PC-3 (cell line): ENCODE measurements around the gene HAP1. TPM values are rescaled to one million over a fixed set of nuclear protein-coding genes. Genes with fewer than 3 reads are reported as not detected.

Experiments used
- ATAC-seq: fragments of 200-7000 bp; cut with Tn5 transposase; 2 replicates; pipeline ENCODE4 v1.9.1; 2020; ENCODE audit warnings: mild to moderate bottlenecking, moderate library complexity
- BruUV-seq: library from RNA; stranded (reverse); fragments of 400-500 nt; replicated peaks from 2 replicates; lab custom pipeline; 2021; lab: Mats Ljungman, UMichigan
- CTCF ChIA-PET: fragments of 300-600 bp; sonication (Branson Sonifier 250); formaldehyde crosslinking; loops from one replicate; lab custom pipeline; 2022; ENCODE audit warnings: antibody characterized with exemption; lab: Charles Lee
- POLR2A ChIA-PET: fragments of 300-600 bp; sonication (Branson Sonifier 250); formaldehyde crosslinking; loops from one replicate; lab custom pipeline; 2022; ENCODE audit warnings: antibody characterized with exemption; ENCODE audit not compliant: unreplicated experiment; lab: Charles Lee
- DNase-seq: peaks from one replicate; pipeline ENCODE4 v3.0.0-alpha.2; 2015
- H2AFZ ChIP-seq: fragments of 300-600 bp; sonication (generic); 2 replicates; pipeline ENCODE4 v1.6.0; 2016; ENCODE audit warnings: antibody characterized with exemption, low read length
- H3F3A ChIP-seq: fragments of 300-600 bp; sonication (generic); one replicate; pipeline ENCODE4 v1.6.0; 2017; ENCODE audit warnings: antibody characterized with exemption, low read length, control low read depth, mild to moderate bottlenecking; ENCODE audit not compliant: unreplicated experiment
- H3K27ac ChIP-seq: fragments of 300-600 bp; sonication (generic); 2 replicates; pipeline ENCODE4 v1.5.1; 2016; ENCODE audit warnings: mild to moderate bottlenecking, low read length
- H3K27me3 ChIP-seq: fragments of 300-600 bp; sonication (generic); 2 replicates; pipeline ENCODE4 v1.6.1; 2016; ENCODE audit warnings: low read length, mixed read lengths
- H3K36me3 ChIP-seq: fragments of 300-600 bp; sonication (generic); 2 replicates; pipeline ENCODE4 v1.6.1; 2016; ENCODE audit warnings: low read depth, mixed run types, low read length, mixed read lengths
- H3K4me1 ChIP-seq: fragments of 300-600 bp; sonication (generic); 2 replicates; pipeline ENCODE4 v1.5.1; 2016; ENCODE audit warnings: low read length; ENCODE audit not compliant: insufficient read depth
- H3K4me2 ChIP-seq: fragments of 300-600 bp; sonication (generic); 2 replicates; pipeline ENCODE4 v1.6.0; 2016; ENCODE audit warnings: low read length
- H3K4me3 ChIP-seq: fragments of 300-600 bp; sonication (generic); 2 replicates; pipeline ENCODE4 v1.5.1; 2016; ENCODE audit warnings: mild to moderate bottlenecking, low read length, mixed read lengths
- H3K79me2 ChIP-seq: fragments of 300-600 bp; sonication (generic); 2 replicates; pipeline ENCODE4 v1.6.1; 2017; ENCODE audit warnings: low read length, mixed read lengths
- H3K9ac ChIP-seq: fragments of 300-600 bp; sonication (generic); 2 replicates; pipeline ENCODE4 v1.6.0; 2016; ENCODE audit warnings: mild to moderate bottlenecking, low read length
- H3K9me2 ChIP-seq: fragments of 300-600 bp; sonication (generic); replicated peaks from 2 replicates; pipeline ENCODE4 v1.6.1; 2016; ENCODE audit warnings: mixed run types, low read length, mixed read lengths
- H3K9me3 ChIP-seq: fragments of 300-600 bp; sonication (generic); 2 replicates; pipeline ENCODE4 v1.6.1; 2016; ENCODE audit warnings: low read length, mixed read lengths
- H4K20me1 ChIP-seq: fragments of 300-600 bp; sonication (generic); 2 replicates; pipeline ENCODE4 v1.6.1; 2016; ENCODE audit warnings: low read length, mixed read lengths
- CTCF ChIP-seq: fragments of 300-600 bp; sonication (generic); conservative IDR thresholded peaks from 2 replicates; pipeline ENCODE4 v1.5.1; 2017; ENCODE audit warnings: antibody characterized with exemption, low read depth, mild to moderate bottlenecking, low read length
- EZH2 ChIP-seq: fragments of 300-600 bp; sonication (generic); IDR thresholded peaks from one replicate; pipeline ENCODE4 v1.6.1; 2017; ENCODE audit warnings: antibody characterized with exemption, mild to moderate bottlenecking, low read length; ENCODE audit not compliant: unreplicated experiment
- EZH2phosphoT487 ChIP-seq: fragments of 300-600 bp; sonication (generic); IDR thresholded peaks from 2 replicates; pipeline ENCODE4 v1.6.1; 2018; ENCODE audit warnings: mild to moderate bottlenecking, antibody characterized with exemption, low read length, borderline replicate concordance
- intact Hi-C: fragments of 100-400 bp; cut with micrococcal nuclease; formaldehyde crosslinking; loops from 2 replicates; pipeline ENCODE4 v1.9.0; 2023
- total RNA-seq: library from RNA; depleted of rRNA; stranded (reverse); fragments of >200 nt; gene quantifications from 2 replicates; pipeline ENCODE4 v1.2.3, GENCODE V29; 2014

HAP1 gene
- total RNA-seq, 1 experiment from 2014 or later, result 1.2 TPM

GRCh38 chr17:41773190-41773588 lies 38.7 kb upstream of the HAP1 start:
- DNase-seq (peak; percentile 92), ATAC-seq (peak; percentile 80)
- CTCF ChIA-PET, result interaction anchor here (1.4 kb wide), 1 partner anchor 13 kb away, joined by 9 read pairs; the partner anchor contains the start of gene JUP
- Histone ChIP-seq H2AFZ (no peak overlapping the region), H3K4me2 (peak overlapping the region; percentile 80), H3K4me3 (no peak overlapping the region), H3K36me3 (peaks cover 18% of the 10 kb centered on the region), H3K27ac (peak overlapping the region; percentile 93), H3K79me2 (peaks cover 40% of the 10 kb centered on the region), H4K20me1 (peaks cover 6% of the 10 kb centered on the region), H3K4me1 (peaks cover 55% of the 10 kb centered on the region), H3K9me3 (no peaks in the 10 kb centered on the region), H3K27me3 (no peaks in the 10 kb centered on the region), H3K9me2 (no peaks in the 10 kb centered on the region), H3F3A (peaks cover 6% of the 10 kb centered on the region), H3K9ac (peak overlapping the region; percentile 77)
- intact Hi-C loops, result loop anchor here (1.0 to 2.0 kb wide), 2 partner anchors 28 to 35 kb away; no protein-coding TSS in a partner anchor
- no TSS peak for BruUV-seq
- TF ChIP-seq EZH2phosphoT487 (no peak), EZH2 (no peak)
- POLR2A ChIA-PET, result interaction anchor here (0.6 kb wide), 1 partner anchor 27 kb away, joined by 3 read pairs; no protein-coding TSS in a partner anchor

- ATAC-seq (no peak), DNase-seq (no peak)
- Histone ChIP-seq H3K4me3 (peak overlapping the region; percentile 42; the same call in 1 of the 2 replicates), H3K9me3 (no peaks in the 10 kb centered on the region), H3K4me2 (peak overlapping the region; percentile 80), H4K20me1 (peaks cover 6% of the 10 kb centered on the region), H3K36me3 (peaks cover 20% of the 10 kb centered on the region), H3F3A (peaks cover 6% of the 10 kb centered on the region), H3K4me1 (peaks cover 50% of the 10 kb centered on the region), H3K9me2 (no peaks in the 10 kb centered on the region), H3K9ac (peak overlapping the region; percentile 77), H3K27ac (peak overlapping the region; percentile 93), H3K27me3 (no peaks in the 10 kb centered on the region), H2AFZ (no peak overlapping the region), H3K79me2 (peaks cover 40% of the 10 kb centered on the region)
- intact Hi-C loops, result loop anchor here (1.0 to 2.0 kb wide), 2 partner anchors 28 to 34 kb away; no protein-coding TSS in a partner anchor
- ChIA-PET POLR2A (interaction anchor here (0.6 kb wide), 1 partner anchor 28 kb away, joined by 3 read pairs; no protein-coding TSS in a partner anchor), CTCF (interaction anchor here (1.4 kb wide), 1 partner anchor 14 kb away, joined by 9 read pairs; the partner anchor contains the start of gene JUP)
- TF ChIP-seq CTCF (no peak), EZH2 (no peak), EZH2phosphoT487 (no peak)
- BruUV-seq, result TSS peak; percentile 52
These were observed 38.2 kb upstream of the HAP1 start for GRCh38 chr17:41772586-41773189.

- peak overlapping the region; percentile 80 for H3K4me2 ChIP-seq
- no peak overlapping the region for H2AFZ ChIP-seq
- no TSS peak for BruUV-seq
- ATAC-seq (peak; percentile 34), DNase-seq (peak; percentile 82)
- CTCF ChIA-PET, result no interaction called here
- peaks cover 22% of the 10 kb centered on the region for H3K36me3 ChIP-seq
- no peaks in the 10 kb centered on the region for H3K9me2 ChIP-seq
- peaks cover 40% of the 10 kb centered on the region for H3K79me2 ChIP-seq
- H3K4me1 ChIP-seq, result peaks cover 45% of the 10 kb centered on the region
- peak overlapping the region; percentile 93 for H3K27ac ChIP-seq
- no peaks in the 10 kb centered on the region for H3K27me3 ChIP-seq
- peaks cover 4% of the 10 kb centered on the region for H4K20me1 ChIP-seq
- H3K9me3 ChIP-seq, result no peaks in the 10 kb centered on the region
- H3K4me3 ChIP-seq, result peak overlapping the region; percentile 42; the same call in 1 of the 2 replicates
- H3F3A ChIP-seq, result peaks cover 6% of the 10 kb centered on the region
- TF ChIP-seq CTCF (no peak), EZH2 (no peak), EZH2phosphoT487 (no peak)
- POLR2A ChIA-PET, result no interaction called here
- peak overlapping the region; percentile 77 for H3K9ac ChIP-seq
- intact Hi-C loops, result loop anchor here (2.0 kb wide), 1 partner anchor 29 kb away; no protein-coding TSS in a partner anchor
These were observed 37.8 kb upstream of the HAP1 start for GRCh38 chr17:41772218-41772585.
